ENCODE data around the gene WNK1.

Gene WNK1

GRCh38 chr12:907413-908185, 155.2 kb downstream of the WNK1 start:
- TF ChIP-seq CTCF (IDR thresholded peaks at IDR 0.05; ENCODE audit: low read depth, low read length, missing control alignments), result no peak
- no peak for DNase-seq (ENCODE audit: extremely low read depth, low read depth)
- H3K4me3 ChIP-seq (replicated peaks; ENCODE audit: low read depth, low read length), result no peak overlapping the region

- H3K4me3 ChIP-seq (replicated peaks; ENCODE audit: low read depth, low read length), result no peak overlapping the region
- DNase-seq (ENCODE audit: extremely low read depth, low read depth), result no peak
- no peak for TF ChIP-seq CTCF (IDR thresholded peaks at IDR 0.05; ENCODE audit: low read depth, low read length, missing control alignments)
These were observed 157.5 kb downstream of the WNK1 start for GRCh38 chr12:909861-910260.

- DNase-seq (ENCODE audit: extremely low read depth, low read depth), result no peak
- no peak for TF ChIP-seq CTCF (IDR thresholded peaks at IDR 0.05; ENCODE audit: low read depth, low read length, missing control alignments)
- H3K4me3 ChIP-seq (replicated peaks; ENCODE audit: low read depth, low read length), result no peak overlapping the region
These were observed 158.0 kb downstream of the WNK1 start for GRCh38 chr12:910416-910815.

GRCh38 chr12:911191-911826, 158.9 kb downstream of the WNK1 start:
- H3K4me3 ChIP-seq (replicated peaks; ENCODE audit: low read depth, low read length), result no peak overlapping the region
- no peak for TF ChIP-seq CTCF (IDR thresholded peaks at IDR 0.05; ENCODE audit: low read depth, low read length, missing control alignments)
- DNase-seq (ENCODE audit: extremely low read depth, low read depth), result no peak

- no peak for DNase-seq (ENCODE audit: extremely low read depth, low read depth)
- TF ChIP-seq CTCF (IDR thresholded peaks at IDR 0.05; ENCODE audit: low read depth, low read length, missing control alignments), result no peak
- no peak overlapping the region for H3K4me3 ChIP-seq (replicated peaks; ENCODE audit: low read depth, low read length)
These were observed 160.3 kb downstream of the WNK1 start for GRCh38 chr12:912466-913235.

GRCh38 chr12:913919-914698, 161.7 kb downstream of the WNK1 start:
- DNase-seq (ENCODE audit: extremely low read depth, low read depth), result no peak
- no peak for TF ChIP-seq CTCF (IDR thresholded peaks at IDR 0.05; ENCODE audit: low read depth, low read length, missing control alignments)
- H3K4me3 ChIP-seq (replicated peaks; ENCODE audit: low read depth, low read length), result no peak overlapping the region
